HEK293T (cell line): ENCODE results near the gene ARHGEF10L.

ENCODE experiments used
- CTCF ChIA-PET: fragments of 350-600 bp; formaldehyde crosslinking; extraction: SDS; loops from one replicate; lab custom pipeline; 2021; ENCODE audit warnings: antibody characterized with exemption, inconsistent platforms; lab: Yijun Ruan, JAX
- POLR2A ChIA-PET: fragments of 350-600 bp; formaldehyde crosslinking; extraction: SDS; loops from one replicate; lab custom pipeline; 2020; ENCODE audit warnings: antibody characterized with exemption, inconsistent platforms; lab: Yijun Ruan, JAX
- DNase-seq: peaks from one replicate; pipeline ENCODE4 v3.0.0; 2012; ENCODE audit warnings: mixed read lengths; ENCODE audit errors: extremely low spot score
- ARNT ChIP-seq: fragments of 450-650 bp; IDR thresholded peaks from 2 replicates; pipeline ENCODE4 v1.6.1; 2017; ENCODE audit warnings: mild to moderate bottlenecking
- BHLHE40 ChIP-seq: fragments of 450-650 bp; IDR thresholded peaks from 2 replicates; pipeline ENCODE4 v1.6.1; 2016; ENCODE audit warnings: mild to moderate bottlenecking, moderate library complexity, borderline replicate concordance
- CTBP1 ChIP-seq: fragments of 450-650 bp; IDR thresholded peaks from 2 replicates; pipeline ENCODE4 v1.6.1; 2016; ENCODE audit warnings: borderline replicate concordance
- ELF4 ChIP-seq: fragments of 450-650 bp; IDR thresholded peaks from 2 replicates; pipeline ENCODE4 v1.6.1; 2017; ENCODE audit warnings: antibody characterized with exemption
- FOXA1 ChIP-seq: fragments of 450-650 bp; IDR thresholded peaks from 2 replicates; pipeline ENCODE4 v1.6.1; 2016; ENCODE audit warnings: mild to moderate bottlenecking
- FOXK2 ChIP-seq: fragments of 450-650 bp; IDR thresholded peaks from 2 replicates; pipeline ENCODE4 v1.6.1; 2016; ENCODE audit warnings: mild to moderate bottlenecking
- FOXM1 ChIP-seq: fragments of 450-650 bp; IDR thresholded peaks from 2 replicates; pipeline ENCODE4 v1.6.1; 2017; ENCODE audit warnings: mild to moderate bottlenecking, borderline replicate concordance
- HDGF ChIP-seq: fragments of 450-650 bp; IDR thresholded peaks from 2 replicates; pipeline ENCODE4 v1.6.1; 2017; ENCODE audit warnings: antibody characterized with exemption, borderline replicate concordance
- L3MBTL2 ChIP-seq: fragments of 450-650 bp; conservative IDR thresholded peaks from 2 replicates; pipeline ENCODE4 v1.6.1; 2016; ENCODE audit warnings: mild to moderate bottlenecking
- LEF1 ChIP-seq: fragments of 450-650 bp; IDR thresholded peaks from 2 replicates; pipeline ENCODE4 v1.6.1; 2017; ENCODE audit warnings: mild to moderate bottlenecking, borderline replicate concordance
- NFRKB ChIP-seq: fragments of 450-650 bp; IDR thresholded peaks from 2 replicates; pipeline ENCODE4 v1.6.1; 2016; ENCODE audit warnings: mild to moderate bottlenecking, moderate library complexity
- SP1 ChIP-seq: fragments of 450-650 bp; IDR thresholded peaks from 2 replicates; pipeline ENCODE4 v1.6.1; 2017
- SUZ12 ChIP-seq: fragments of 450-650 bp; IDR thresholded peaks from 2 replicates; pipeline ENCODE4 v1.6.1; 2016; ENCODE audit warnings: mild to moderate bottlenecking
- TARDBP ChIP-seq: fragments of 450-650 bp; IDR thresholded peaks from 2 replicates; pipeline ENCODE4 v1.6.1; 2016
- ZNF384 ChIP-seq: fragments of 450-650 bp; IDR thresholded peaks from 2 replicates; pipeline ENCODE4 v1.6.1; 2016
- TF ChIP-seq, protein P1 (sequence below): fragments of 450-650 bp; IDR thresholded peaks from 2 replicates; pipeline ENCODE4 v1.6.1; 2016

ARHGEF10L gene

DNA sequence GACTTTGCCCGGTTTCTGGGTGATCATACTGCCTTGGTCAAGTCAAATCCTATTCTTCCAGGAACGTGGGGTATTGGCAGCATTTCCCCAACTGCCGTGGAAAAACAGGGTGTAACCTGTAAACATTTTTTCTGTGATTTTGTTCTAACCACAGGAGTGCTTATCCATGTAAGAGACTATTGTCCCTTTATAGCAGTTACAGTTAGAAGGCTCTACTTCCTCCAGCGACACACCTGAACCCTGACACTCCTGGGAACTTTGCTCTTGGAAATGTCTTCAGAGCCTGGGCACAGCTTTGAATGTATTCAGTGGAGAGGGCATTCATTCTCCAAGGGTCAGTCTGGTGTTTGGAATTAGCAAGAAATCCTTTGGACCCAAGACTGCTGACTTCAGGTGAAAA lies 26.4 kb upstream of the ARHGEF10L start:
- ChIA-PET CTCF (interaction anchor here (1.4 to 1.6 kb wide), 2 partner anchors 19 to 94 kb away, joined by 5 read pairs; no protein-coding TSS in a partner anchor), POLR2A (interaction anchor here (1.1 kb wide), 1 partner anchor 74 kb away, joined by 4 read pairs; no protein-coding TSS in a partner anchor)
- TF ChIP-seq BHLHE40: no peak
- no peak for TF ChIP-seq FOXK2
- TF ChIP-seq FOXM1: no peak
- TF ChIP-seq ELF4: no peak
- TF ChIP-seq SP1: no peak
- no peak for TF ChIP-seq LEF1
- TF ChIP-seq NFRKB: no peak
- TF ChIP-seq, protein P1, sequence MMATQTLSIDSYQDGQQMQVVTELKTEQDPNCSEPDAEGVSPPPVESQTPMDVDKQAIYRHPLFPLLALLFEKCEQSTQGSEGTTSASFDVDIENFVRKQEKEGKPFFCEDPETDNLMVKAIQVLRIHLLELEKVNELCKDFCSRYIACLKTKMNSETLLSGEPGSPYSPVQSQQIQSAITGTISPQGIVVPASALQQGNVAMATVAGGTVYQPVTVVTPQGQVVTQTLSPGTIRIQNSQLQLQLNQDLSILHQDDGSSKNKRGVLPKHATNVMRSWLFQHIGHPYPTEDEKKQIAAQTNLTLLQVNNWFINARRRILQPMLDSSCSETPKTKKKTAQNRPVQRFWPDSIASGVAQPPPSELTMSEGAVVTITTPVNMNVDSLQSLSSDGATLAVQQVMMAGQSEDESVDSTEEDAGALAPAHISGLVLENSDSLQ: no peak
- TF ChIP-seq CTBP1: no peak
- no peak for TF ChIP-seq FOXA1
- no peak for TF ChIP-seq ARNT
- TF ChIP-seq HDGF: no peak
- no peak for TF ChIP-seq SUZ12
- TF ChIP-seq ZNF384: no peak
- TF ChIP-seq TARDBP: no peak
- DNase-seq: no peak

DNA sequence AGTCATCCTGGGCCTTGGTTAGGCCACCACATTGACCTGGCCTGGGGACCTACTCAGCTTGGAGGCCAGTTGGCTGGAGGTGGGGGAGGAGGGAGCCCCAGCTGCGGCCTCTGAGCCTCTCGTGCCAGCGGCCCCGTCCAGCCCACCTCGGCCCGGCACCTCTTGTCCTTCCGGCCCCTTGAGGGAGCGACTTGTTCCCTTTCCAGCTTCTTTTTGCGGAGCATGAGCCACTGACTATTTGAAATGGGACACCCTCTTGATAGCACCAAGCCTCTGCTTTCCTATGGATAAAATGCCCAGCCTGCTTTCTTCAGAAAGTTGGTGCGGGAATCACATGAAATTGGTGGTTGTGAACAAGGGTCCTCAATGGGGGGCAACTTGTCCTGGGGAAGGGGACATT lies 24.7 kb upstream of the ARHGEF10L start:
- DNase-seq: no peak
- ChIA-PET POLR2A (no interaction called here), CTCF (interaction anchor here (1.6 kb wide), 1 partner anchor 92 kb away, joined by 5 read pairs; no protein-coding TSS in a partner anchor)
- TF ChIP-seq FOXM1 (no peak), TARDBP (no peak), HDGF (no peak), FOXA1 (no peak), NFRKB (no peak), LEF1 (no peak)
- TF ChIP-seq, protein P1: no peak

- TF ChIP-seq SUZ12: no peak
- TF ChIP-seq ZNF384: no peak
- TF ChIP-seq HDGF: no peak
- TF ChIP-seq CTBP1: no peak
- TF ChIP-seq NFRKB: no peak
- TF ChIP-seq FOXA1: no peak
- TF ChIP-seq ELF4: no peak
- TF ChIP-seq SP1: no peak
- no peak for TF ChIP-seq ARNT
- TF ChIP-seq L3MBTL2: no peak
- TF ChIP-seq FOXK2: no peak
- no peak for TF ChIP-seq LEF1
- POLR2A ChIA-PET: no interaction called here
- DNase-seq: no peak
- CTCF ChIA-PET: no interaction called here
Observed at GRCh38 chr1:17515902-17516301, 23.6 kb upstream of the ARHGEF10L start.

GRCh38 chr1:17516303-17517214 lies 22.9 kb upstream of the ARHGEF10L start:
- no peak for DNase-seq
- ChIA-PET POLR2A (no interaction called here), CTCF (no interaction called here)
- TF ChIP-seq FOXA1 (no peak), CTBP1 (no peak), HDGF (no peak), L3MBTL2 (no peak), NFRKB (no peak), BHLHE40 (no peak)

DNA sequence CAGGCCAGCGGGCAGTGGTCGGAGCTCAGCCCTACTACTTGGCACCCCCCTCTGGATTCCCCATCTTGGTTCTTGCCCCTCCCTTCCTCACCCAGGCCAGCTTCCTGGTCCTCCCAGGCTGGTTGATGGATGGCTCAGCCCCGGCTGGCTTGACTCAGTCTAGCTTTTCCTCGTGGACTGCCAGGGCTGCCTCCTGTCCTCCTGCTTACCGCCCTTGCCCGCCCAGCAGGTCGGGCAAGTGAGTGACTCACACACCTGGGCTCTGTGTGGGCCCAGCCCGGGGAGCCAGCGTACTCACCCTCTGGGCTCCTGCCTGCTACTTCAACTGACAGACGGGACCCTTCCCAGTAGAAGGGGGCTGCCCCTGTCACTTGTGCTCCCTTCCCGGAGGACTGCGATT lies 19.5 kb upstream of the ARHGEF10L start:
- TF ChIP-seq BHLHE40: no peak
- TF ChIP-seq SP1: no peak
- no peak for TF ChIP-seq HDGF
- no peak for TF ChIP-seq LEF1
- no peak for TF ChIP-seq CTBP1
- TF ChIP-seq, protein P1: no peak
- no peak for TF ChIP-seq FOXM1
- no peak for TF ChIP-seq ARNT
- TF ChIP-seq ZNF384: no peak
- DNase-seq: no peak
- ChIA-PET POLR2A (interaction anchor here (0.6 kb wide), 1 partner anchor 25 kb away, joined by 3 read pairs; no protein-coding TSS in a partner anchor), CTCF (interaction anchor here (1.0 kb wide), 1 partner anchor 18 kb away, joined by 3 read pairs; no protein-coding TSS in a partner anchor)

DNA sequence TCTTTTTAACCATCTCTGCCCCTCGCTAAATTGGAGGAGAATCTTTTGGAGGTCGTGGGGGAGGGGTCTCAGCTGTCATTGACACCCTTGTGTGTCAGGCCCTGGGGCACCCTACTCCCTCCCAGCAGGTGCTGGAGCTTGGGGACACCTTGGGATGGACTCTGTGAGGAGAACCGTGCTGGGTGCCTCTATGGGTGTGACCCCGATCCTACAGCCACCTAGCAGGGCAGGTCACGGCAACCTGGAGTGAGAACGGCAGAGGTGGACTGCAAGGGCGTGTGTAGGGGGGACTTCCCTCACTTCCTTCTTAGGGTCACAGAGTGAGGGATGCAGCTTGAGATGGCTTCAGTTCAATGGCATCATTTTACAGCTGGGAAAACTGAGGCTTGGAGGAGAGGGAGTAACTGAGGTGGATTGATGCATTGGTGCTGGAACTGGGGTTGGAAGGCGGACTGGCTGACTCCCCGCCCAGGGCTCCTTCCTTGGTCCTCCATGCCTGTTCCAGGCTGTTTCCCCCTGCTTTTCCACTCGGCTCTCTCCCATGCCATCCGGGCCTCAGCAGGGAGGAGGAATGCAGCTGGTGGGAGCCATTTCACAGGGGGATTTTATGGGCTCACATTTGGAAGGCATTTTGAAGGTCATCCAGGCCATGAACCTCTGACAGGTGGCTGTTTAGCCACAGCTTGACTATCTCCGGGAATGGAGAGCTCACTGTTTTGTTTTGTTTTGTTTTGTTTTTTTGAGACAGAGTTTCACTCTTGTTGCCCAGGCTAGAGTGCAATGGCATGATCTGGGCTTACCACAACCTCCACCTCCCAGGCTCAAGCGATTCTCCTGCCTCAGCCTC lies 18.8 kb upstream of the ARHGEF10L start:
- ChIA-PET POLR2A (no interaction called here), CTCF (no interaction called here)
- DNase-seq: no peak
- TF ChIP-seq TARDBP (no peak), LEF1 (no peak), FOXK2 (no peak), ZNF384 (no peak), FOXA1 (no peak), ARNT (no peak), CTBP1 (no peak), L3MBTL2 (no peak), BHLHE40 (no peak), NFRKB (no peak), SP1 (no peak), ELF4 (no peak), FOXM1 (no peak), HDGF (no peak), SUZ12 (no peak)
- TF ChIP-seq, protein P1: no peak
